SU-DHL-6 (cell line): ENCODE results near the gene DAZAP2.

Experiments
- H2AFZ ChIP-seq: fragments of 200-600 bp; sonication (generic); 2 replicates; pipeline ENCODE4 v1.6.1; 2014; ENCODE audit warnings: low read depth, mild to moderate bottlenecking, moderate library complexity, mixed read lengths, antibody characterized with exemption, low read length; ENCODE audit not compliant: severe bottlenecking
- H3F3A ChIP-seq: fragments of 200-600 bp; shearing (Covaris generic); 2 replicates; pipeline ENCODE4 v1.6.0; 2016; ENCODE audit warnings: antibody characterized with exemption, mild to moderate bottlenecking; ENCODE audit not compliant: insufficient read depth
- H3K27ac ChIP-seq: fragments of 200-600 bp; sonication (generic); 2 replicates; pipeline ENCODE4 v1.5.1; 2016; ENCODE audit warnings: low read depth, mild to moderate bottlenecking, low read length, moderate library complexity, mixed read lengths
- H3K27me3 ChIP-seq: fragments of 200-600 bp; sonication (generic), shearing (Covaris generic); 2 replicates; pipeline ENCODE4 v1.6.0; 2014; ENCODE audit warnings: mild to moderate bottlenecking, low read length
- H3K36me3 ChIP-seq: fragments of 200-600 bp; sonication (generic); 2 replicates; pipeline ENCODE4 v1.6.1; 2014; ENCODE audit warnings: mild to moderate bottlenecking, low read length, mixed read lengths
- H3K4me2 ChIP-seq: fragments of 300-600, 200-600 bp; shearing (Covaris generic), sonication (generic); 2 replicates; pipeline ENCODE4 v1.6.0; 2014; ENCODE audit warnings: low read length, low read depth, mild to moderate bottlenecking; ENCODE audit not compliant: poor library complexity, severe bottlenecking
- H3K4me3 ChIP-seq: fragments of 200-600 bp; sonication (generic); 2 replicates; pipeline ENCODE4 v1.5.1; 2014; ENCODE audit warnings: antibody characterized with exemption, low read length, mild to moderate bottlenecking, mixed read lengths; ENCODE audit not compliant: insufficient read depth, poor library complexity, severe bottlenecking
- H3K79me2 ChIP-seq: fragments of 200-600 bp; sonication (generic); 2 replicates; pipeline ENCODE4 v1.6.1; 2014; ENCODE audit warnings: mild to moderate bottlenecking, low read length, moderate library complexity; ENCODE audit not compliant: insufficient read depth
- H3K9ac ChIP-seq: fragments of 200-600 bp; sonication (generic); 2 replicates; pipeline ENCODE4 v1.7.0; 2014; ENCODE audit warnings: mild to moderate bottlenecking, low read length
- H3K9me2 ChIP-seq: fragments of 200-600 bp; sonication (generic); replicated peaks from 2 replicates; pipeline ENCODE4 v1.6.1; 2014; ENCODE audit warnings: low read length; ENCODE audit not compliant: insufficient read depth
- H3K9me3 ChIP-seq: fragments of 200-600 bp; sonication (generic); 2 replicates; pipeline ENCODE4 v1.6.1; 2014; ENCODE audit warnings: low read length, mixed read lengths; ENCODE audit not compliant: insufficient read depth
- H4K20me1 ChIP-seq: fragments of 200-600 bp; sonication (generic); 2 replicates; pipeline ENCODE4 v1.6.1; 2014; ENCODE audit warnings: low read depth, mild to moderate bottlenecking, antibody characterized with exemption, low read length, moderate library complexity, mixed read lengths
- CTCF ChIP-seq: fragments of 200-600 bp; sonication (generic); IDR thresholded peaks from one replicate; pipeline ENCODE4 v1.5.1; 2017; ENCODE audit warnings: antibody characterized with exemption, mild to moderate bottlenecking, low read length, moderate library complexity; ENCODE audit not compliant: insufficient read depth, poor library complexity, severe bottlenecking
- EZH2phosphoT487 ChIP-seq: fragments of 200-600 bp; sonication (generic), shearing (Covaris generic); conservative IDR thresholded peaks from 2 replicates; pipeline ENCODE4 v1.6.1; 2018; ENCODE audit warnings: mild to moderate bottlenecking, antibody characterized with exemption, low read length, moderate library complexity, mixed read lengths

DAZAP2 gene

GRCh38 chr12:51234530-51234929 lies 4.1 kb upstream of the DAZAP2 start:
- Histone ChIP-seq H3K9me2 (no peaks in the 10 kb centered on the region), H3K79me2 (peaks cover 5% of the 10 kb centered on the region; the same call in 1 of the 2 replicates), H3F3A (no peaks in the 10 kb centered on the region)

DNA sequence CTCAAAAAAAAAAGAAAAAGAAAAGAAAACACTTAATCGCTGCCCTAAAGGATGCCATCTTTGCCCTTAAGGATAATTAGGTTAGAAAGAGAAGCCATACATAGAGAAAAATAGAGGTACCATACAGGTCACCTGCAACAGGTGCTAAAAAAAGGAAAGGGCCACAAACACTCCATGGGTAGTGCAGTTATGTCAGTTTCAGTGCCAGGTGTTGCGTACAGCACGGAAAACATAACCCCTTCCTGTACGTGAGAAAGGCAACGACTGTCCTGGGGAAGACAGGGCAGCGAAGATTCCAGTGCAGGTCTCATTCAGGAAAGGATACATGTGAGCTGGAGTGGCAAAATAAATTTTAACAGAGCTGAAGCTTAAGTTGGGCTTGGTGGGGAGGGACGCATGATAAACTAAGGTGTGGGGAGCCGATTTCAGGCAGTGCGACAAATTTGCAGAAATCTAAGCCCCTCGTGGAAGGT lies 553 bp upstream of the DAZAP2 start:
- Histone ChIP-seq H3F3A (peaks cover 17% of the 10 kb centered on the region; the same call in 1 of the 2 replicates), H3K27ac (peak overlapping the region; percentile 65), H3K4me2 (peak overlapping the region; percentile 80), H3K36me3 (peaks cover 8% of the 10 kb centered on the region), H3K9me3 (no peaks in the 10 kb centered on the region), H3K27me3 (no peaks in the 10 kb centered on the region), H3K79me2 (peaks cover 19% of the 10 kb centered on the region; the same call in 1 of the 2 replicates), H3K9me2 (no peaks in the 10 kb centered on the region), H3K4me3 (peak overlapping the region; percentile 76), H2AFZ (peak overlapping the region; percentile 85), H4K20me1 (peaks cover 6% of the 10 kb centered on the region; the same call in 1 of the 2 replicates), H3K9ac (peak overlapping the region; percentile 88)
- no peak for TF ChIP-seq CTCF
- TF ChIP-seq EZH2phosphoT487: no peak

More at GRCh38 chr12:51234530-51234929, 4.1 kb upstream of the DAZAP2 start:
- no peak overlapping the region for H3K9ac ChIP-seq
- no peaks in the 10 kb centered on the region for H3K27me3 ChIP-seq
- H3K4me3 ChIP-seq: no peak overlapping the region
- no peak overlapping the region for H2AFZ ChIP-seq
- TF ChIP-seq EZH2phosphoT487: no peak
- TF ChIP-seq CTCF: no peak
- H3K4me2 ChIP-seq: no peak overlapping the region
- no peaks in the 10 kb centered on the region for H4K20me1 ChIP-seq
- H3K9me3 ChIP-seq: no peaks in the 10 kb centered on the region
- no peak overlapping the region for H3K27ac ChIP-seq
- H3K36me3 ChIP-seq: no peaks in the 10 kb centered on the region

GRCh38 chr12:51240971-51241370 lies 2.3 kb downstream of the DAZAP2 start:
- H3K4me2 ChIP-seq: no peak overlapping the region

More at GRCh38 chr12:51240971-51241370, 2.3 kb downstream of the DAZAP2 start:
- Histone ChIP-seq H3K9me3 (no peaks in the 10 kb centered on the region), H4K20me1 (peaks cover 6% of the 10 kb centered on the region; the same call in 1 of the 2 replicates), H2AFZ (no peak overlapping the region), H3K27ac (no peak overlapping the region), H3K79me2 (peaks cover 19% of the 10 kb centered on the region; the same call in 1 of the 2 replicates), H3K27me3 (no peaks in the 10 kb centered on the region), H3K4me3 (no peak overlapping the region), H3F3A (peaks cover 32% of the 10 kb centered on the region; the same call in 1 of the 2 replicates), H3K36me3 (peaks cover 11% of the 10 kb centered on the region), H3K9ac (no peak overlapping the region), H3K9me2 (no peaks in the 10 kb centered on the region)
- TF ChIP-seq CTCF (no peak), EZH2phosphoT487 (no peak)
